CD4-positive, alpha-beta T cell treated with Interleukin-1 beta for 1 hour (primary cell): ENCODE data around the gene EXOC3L1.

ENCODE experiments used
- DNase-seq, 2 donors: peaks; one replicate each; pipeline ENCODE4 v3.0.0-alpha.2; 2020 to 2022

The EXOC3L1 gene

DNA sequence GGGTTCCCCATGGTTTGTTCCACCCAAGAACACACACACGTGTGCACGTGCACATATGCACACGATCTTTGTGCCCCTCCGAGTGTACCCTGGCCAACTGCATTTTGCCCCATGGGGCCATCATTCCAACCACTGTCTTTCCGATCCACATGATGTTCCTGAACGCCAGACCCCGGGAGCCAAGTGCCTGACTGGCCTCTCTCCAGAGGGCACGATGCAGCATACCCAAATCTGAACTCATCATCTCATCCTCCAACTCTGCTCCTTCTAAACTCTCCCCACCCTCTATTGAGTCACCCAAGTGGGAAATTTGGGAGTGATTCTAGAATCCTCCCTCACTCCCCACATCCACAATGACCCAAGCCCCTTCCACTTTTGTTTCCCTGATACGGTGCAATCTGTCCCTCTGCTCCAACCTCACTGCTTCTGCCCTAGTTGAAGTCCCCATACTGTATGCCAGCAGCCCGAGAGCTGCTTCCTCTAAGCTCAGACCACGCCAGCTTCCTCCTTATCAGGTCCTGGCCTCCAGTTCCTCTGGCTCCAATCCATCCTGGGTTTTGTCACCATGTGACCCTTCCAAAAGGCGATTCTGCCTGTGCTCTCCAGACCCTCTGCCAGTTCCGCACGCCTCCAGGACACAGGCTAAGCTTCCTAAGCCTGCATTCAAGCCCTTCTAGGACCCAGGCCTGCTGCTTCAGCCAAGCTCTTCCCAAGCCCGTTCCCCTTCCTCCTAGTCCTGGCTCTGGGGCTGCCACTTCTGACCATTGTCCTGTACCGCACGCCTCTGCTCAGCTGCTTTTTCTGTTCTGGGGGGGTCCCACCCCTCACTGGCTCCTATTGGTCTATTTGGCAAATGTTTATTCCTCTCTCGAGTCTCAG lies 26.9 kb upstream of the EXOC3L1 start:
- peak in 1 of 2 donors; percentile 23 for DNase-seq

DNA sequence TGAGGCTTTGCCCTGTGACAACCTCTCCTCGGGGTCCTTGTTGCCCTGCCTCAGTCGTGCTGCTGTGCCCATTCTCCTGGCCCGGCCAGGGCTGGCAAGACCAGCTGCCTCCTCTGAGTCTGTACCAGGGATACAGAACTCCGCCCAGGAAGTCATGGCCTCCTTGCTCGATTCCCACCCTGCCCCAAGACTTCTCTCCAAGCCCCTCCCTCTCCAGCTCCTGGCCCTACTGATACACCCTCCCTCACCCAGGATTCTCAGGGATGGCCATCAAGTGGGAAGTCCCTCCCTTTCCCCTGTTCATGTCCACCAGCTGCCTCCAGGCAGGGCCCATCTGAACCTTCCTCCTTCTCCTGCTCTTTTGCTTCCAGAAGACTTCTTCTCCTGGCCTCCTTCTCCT lies 25.8 kb upstream of the EXOC3L1 start:
- DNase-seq: no peak

- DNase-seq: no peak
Observed at GRCh38 chr16:67213197-67214019, 23.5 kb upstream of the EXOC3L1 start.

- DNase-seq: no peak
Observed at GRCh38 chr16:67212766-67213165, 22.8 kb upstream of the EXOC3L1 start.

DNA sequence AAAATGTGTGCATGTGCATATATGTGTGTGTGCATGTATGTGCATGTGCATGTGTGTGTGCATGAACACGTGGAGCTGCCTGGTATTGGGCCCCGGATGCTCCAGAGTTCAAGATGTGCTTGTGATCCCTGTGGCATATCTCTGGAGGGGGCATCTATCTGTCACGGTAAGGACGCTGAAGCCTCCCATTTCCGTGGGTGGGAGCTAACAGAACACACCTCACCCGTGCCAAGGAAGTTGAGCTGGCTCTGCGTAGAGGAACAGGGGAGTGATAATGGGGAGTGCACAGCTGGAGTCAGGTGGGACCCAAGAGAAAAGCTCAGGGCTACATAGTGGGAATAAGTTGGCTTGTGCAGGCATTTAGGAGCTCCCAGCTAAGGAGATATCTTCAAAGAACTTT lies 21.7 kb upstream of the EXOC3L1 start:
- DNase-seq: no peak

DNA sequence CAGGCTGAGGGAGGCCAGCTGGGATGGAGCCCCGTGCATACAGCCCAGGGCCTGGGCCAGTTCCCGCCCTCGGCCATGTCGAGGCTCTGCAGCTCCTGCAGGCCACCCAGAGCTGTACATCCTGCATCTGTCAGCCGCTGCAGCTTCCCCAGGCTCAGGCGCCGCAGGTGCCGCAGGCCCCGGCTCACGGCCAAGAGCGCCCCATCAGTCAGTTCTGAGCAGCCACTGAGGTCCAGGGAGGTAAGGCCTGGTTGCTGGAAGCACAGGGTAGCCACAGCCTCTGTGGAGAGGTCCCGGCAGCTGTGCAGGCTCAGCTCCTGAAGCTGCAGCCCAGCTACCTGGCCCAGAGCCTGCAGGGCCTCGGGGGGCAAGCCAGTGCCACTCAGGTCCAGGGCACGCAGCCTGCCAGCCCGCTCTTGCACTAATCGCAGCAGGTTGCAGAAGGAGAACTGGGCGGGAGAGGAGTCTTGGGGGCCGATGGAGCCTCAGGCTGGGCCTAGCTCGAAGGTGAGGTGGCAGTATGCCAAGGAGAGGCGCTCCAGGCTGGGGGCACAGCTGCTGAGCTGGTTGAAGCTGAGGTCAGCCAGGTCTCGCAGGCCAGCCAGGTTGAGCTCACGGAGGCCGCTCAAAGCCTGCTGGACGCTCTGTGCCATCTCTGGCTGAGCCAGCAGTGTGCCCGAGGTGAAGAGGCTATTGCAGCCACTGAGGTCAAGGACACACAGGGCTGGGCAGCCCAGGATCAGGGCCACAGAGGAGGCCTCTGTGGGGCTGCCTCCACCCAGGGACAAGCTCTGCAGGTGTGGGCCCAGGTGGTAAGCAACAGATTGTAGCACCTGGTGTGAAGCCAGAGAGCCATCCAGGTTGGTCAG lies 20.4 kb upstream of the EXOC3L1 start:
- DNase-seq: no peak

DNA sequence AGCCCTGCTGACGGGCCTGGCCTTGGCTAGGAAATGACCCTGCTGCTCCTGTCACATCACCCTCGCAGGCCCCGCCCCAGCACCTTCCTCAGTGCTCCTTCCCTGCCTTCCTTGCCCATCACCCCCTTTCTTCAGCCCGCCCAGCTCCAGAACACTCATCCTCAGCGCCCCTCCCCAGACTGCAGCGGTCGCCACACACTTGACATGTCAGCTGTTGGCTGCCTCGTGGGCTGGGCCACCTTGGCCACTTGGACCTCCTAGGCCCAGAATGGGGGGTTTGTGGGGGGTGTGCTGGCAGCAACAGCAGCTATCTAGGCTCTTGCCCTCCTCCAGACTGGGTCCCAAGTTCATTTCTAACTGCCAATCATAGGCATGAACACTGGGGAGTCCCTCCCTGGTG lies 19.6 kb upstream of the EXOC3L1 start:
- DNase-seq: no peak

DNA sequence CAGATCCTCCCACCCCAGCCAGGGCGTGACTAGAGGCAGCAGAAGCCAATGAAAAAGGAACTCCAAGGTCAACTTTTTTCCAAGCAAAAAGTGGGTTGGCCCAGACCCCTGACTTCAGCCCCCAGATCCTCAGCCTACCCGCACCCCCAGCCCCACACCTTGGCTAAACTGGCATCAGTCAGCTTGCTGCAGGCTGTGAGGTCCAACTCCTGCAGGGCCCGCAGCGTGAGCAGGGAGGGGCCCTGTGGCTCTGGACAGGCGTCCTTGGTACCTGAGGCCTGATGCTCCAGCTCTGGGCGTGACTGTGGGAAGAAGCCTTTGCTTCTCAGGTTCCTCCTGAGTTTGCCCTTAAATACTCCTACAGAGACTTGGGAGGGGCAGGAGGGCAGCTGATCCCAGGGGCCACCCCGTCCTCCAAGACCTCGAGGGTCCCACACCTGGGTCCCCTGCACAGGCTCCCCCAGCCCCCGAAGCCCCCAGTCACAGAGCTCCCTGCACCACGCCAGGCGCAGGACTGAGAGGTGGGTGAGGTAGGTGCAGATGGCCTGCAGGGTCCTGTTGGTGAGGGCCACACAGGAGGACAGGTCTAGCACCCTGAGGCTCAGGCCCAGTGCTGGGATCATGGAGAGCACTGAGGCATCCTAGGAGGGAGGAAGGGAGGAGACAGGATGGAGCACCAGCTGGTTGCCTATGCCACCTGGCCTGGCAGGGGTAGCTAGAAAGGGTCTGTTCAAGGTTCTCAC lies 18.4 kb upstream of the EXOC3L1 start:
- no peak for DNase-seq

DNA sequence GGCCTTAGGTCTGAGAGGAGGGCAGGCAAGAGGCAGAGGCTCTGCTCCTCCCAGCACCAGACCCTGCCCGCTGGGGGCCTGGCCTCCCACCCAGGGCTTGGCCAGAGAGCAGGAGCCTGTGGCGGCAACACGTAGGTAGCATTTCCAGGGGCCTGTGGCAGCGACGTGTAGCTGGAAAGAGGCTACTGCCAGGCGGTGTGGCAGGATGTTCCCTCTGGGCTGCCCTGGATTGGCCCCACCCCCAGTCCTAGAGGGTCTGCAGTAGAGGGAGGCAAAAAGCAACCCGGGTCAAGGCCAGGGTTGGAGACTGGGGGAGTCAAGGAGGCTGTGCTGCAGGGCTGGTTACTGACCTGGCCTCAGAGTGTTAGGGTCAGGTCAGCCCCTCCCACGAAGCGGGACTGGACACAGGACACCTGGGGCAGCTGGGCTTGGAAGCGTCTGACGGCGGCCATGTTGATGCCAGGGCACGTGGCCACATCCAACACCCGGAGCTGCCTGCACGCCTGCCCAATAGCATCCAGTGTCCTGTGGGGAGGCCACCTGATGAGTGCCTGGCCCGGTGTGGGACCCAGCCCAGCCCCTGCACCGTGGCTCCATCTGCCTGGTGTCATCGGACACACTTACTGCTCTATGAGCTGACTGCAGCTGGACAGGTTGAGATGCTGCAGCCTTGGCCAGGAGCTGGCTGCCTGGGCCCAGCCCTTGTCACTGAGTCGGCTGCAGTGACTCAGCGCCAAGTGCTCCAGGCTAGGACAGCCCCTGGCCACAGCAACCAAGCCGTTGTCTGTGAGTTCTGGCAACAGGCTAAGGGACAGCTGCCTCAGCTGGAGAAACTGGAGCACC lies 17.5 kb upstream of the EXOC3L1 start:
- DNase-seq: no peak

- no peak for DNase-seq
Observed at GRCh38 chr16:67206838-67207248, 16.9 kb upstream of the EXOC3L1 start.

- no peak for DNase-seq
Observed at GRCh38 chr16:67206129-67206837, 16.3 kb upstream of the EXOC3L1 start.

DNA sequence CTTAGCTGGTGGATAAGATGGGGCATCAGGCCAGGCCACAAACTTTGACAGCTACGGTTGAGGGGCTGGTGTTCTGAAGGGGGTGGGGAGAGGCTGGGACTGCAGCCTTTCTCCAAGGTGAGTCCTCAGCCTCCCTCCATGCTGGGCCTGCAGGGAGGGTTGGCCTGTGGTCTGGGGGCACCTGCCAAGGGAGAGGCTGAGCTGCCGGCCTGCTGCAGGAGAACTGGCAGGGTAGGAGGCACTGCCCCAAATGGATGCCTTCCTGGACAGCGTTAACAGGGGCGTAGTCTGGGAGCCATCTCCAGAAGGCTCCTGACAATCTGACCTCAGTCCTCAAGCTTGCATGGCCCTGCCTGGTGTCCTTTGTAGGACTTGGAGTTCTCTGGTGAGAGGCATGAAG lies 14.1 kb upstream of the EXOC3L1 start:
- DNase-seq: no peak

- DNase-seq: no peak
Observed at GRCh38 chr16:67202956-67203493, 13.1 kb upstream of the EXOC3L1 start.

- DNase-seq: no peak
Observed at GRCh38 chr16:67202426-67202825, 12.5 kb upstream of the EXOC3L1 start.

DNA sequence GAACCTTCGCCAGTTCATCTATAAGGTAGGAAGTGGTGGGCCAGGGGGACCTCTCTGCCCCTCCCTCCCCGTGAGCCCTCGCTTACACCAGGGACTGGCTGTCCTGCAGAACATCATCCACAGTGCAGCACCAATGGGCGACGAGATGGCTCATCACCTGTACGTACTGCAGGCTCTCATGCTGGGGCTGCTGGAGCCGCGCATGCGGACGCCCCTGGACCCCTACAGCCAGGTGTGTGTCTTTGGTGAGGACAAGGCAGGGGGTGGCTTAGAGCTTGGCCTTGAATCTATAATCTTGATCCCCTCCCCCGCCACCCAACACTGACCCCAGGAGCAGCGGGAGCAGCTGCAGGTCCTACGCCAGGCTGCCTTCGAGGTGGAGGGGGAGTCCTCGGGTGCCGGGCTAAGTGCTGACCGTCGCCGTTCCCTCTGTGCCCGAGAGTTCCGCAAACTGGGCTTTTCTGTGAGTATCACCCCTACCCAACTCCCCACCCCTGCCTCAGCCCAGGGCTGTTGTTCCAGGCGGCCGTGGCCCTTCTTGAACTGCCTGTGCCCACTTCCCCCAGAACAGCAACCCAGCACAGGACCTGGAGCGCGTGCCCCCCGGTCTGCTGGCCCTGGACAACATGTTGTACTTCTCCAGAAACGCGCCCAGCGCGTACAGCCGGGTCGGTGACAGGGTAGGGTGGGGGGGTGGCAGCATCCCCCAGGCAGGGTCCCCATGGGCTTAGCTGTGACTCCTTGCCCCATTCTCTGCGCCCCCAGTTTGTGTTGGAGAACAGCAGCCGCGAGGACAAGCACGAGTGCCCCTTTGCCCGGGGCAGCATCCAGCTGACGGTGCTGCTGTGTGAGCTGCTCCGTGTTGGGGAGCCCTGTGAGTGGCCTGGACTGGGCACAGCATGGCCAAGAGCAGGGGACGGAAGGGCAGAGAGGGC lies 11.7 kb upstream of the EXOC3L1 start:
- no peak for DNase-seq

- DNase-seq: no peak
Observed at GRCh38 chr16:67200491-67200890, 10.6 kb upstream of the EXOC3L1 start.

DNA sequence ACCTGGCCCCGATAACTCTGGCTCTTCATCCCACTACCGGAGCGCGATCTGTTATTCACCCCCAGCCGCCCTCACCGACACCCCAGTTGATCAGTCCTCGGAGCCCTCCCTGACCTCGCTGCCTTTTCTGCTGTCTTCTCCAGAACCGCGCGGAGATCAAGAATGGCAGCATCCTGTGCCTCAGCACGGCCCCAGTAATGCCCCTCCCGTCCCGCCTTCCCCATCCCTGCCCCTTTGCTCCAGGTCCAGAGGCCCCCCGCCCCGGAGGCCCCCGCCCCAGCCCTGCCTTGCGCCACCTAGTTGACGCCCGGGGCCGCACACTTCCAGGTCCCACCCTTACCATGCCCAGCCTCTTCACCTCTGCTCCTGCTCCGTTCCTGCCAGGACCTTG lies 9.9 kb upstream of the EXOC3L1 start:
- no peak for DNase-seq

GRCh38 chr16:67199011-67199807 lies 9.3 kb upstream of the EXOC3L1 start, which contains the start of gene ELMO3:
Gene ELMO3 (plus strand): TSS chr16:67199131. CDS start chr16:67199327, 196 bp downstream.
- no peak for DNase-seq
